ENCODE results near the gene SH3BP2. TPM values are rescaled to one million over a fixed set of nuclear protein-coding genes. Genes with fewer than 3 reads are reported as not detected.
A peak's percentile ranks its signal among the peaks of the same experiment; 100 is the strongest.

SH3BP2 gene
- total RNA-seq, 6 donors from 2014 or later = 59.1 to 358 (median 103) TPM

DNA sequence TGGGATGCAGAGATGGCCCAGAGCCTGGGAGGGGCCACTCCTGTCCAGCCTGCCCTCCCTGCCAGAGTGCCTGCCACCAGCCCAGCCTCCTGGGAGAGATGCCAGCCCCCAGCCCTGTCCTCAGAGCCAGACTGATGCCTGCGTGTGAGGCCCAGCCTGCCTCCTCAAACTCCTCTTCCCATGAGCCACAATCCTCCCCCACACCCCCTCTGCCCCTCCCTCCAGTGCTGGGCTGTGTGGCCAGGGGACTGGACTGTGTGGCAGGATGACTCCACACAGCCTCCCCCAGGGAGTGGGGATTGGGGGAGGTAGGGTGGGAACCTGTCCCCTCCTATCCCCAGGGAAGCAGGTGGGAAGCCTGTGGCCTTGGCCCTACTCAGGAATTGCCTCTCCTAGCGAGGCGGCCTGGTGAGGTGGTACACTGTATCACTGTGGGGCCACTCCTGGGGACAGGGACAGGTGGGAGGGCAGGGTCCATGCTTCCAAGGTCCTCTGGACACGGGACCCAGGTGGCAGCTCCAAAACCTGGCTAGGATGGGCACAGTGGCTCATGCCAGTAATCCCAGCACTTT lies 4.3 kb upstream of the SH3BP2 start:
- TF ChIP-seq POLR2AphosphoS5 (IDR thresholded peaks at IDR 0.05) = no peak
- TF ChIP-seq POLR2A (IDR thresholded peaks at IDR 0.05) = no peak
- TF ChIP-seq EP300 (IDR thresholded peaks at IDR 0.05) = no peak
- TF ChIP-seq, protein P1, sequence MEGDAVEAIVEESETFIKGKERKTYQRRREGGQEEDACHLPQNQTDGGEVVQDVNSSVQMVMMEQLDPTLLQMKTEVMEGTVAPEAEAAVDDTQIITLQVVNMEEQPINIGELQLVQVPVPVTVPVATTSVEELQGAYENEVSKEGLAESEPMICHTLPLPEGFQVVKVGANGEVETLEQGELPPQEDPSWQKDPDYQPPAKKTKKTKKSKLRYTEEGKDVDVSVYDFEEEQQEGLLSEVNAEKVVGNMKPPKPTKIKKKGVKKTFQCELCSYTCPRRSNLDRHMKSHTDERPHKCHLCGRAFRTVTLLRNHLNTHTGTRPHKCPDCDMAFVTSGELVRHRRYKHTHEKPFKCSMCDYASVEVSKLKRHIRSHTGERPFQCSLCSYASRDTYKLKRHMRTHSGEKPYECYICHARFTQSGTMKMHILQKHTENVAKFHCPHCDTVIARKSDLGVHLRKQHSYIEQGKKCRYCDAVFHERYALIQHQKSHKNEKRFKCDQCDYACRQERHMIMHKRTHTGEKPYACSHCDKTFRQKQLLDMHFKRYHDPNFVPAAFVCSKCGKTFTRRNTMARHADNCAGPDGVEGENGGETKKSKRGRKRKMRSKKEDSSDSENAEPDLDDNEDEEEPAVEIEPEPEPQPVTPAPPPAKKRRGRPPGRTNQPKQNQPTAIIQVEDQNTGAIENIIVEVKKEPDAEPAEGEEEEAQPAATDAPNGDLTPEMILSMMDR (IDR thresholded peaks at IDR 0.05) = no peak
- WGBS, 2 donors = 75 to 93% methylated on average over 3 of the region's 4 CpGs
- no peaks in the 10 kb centered on the region for H3K36me3 ChIP-seq
- H3K27ac ChIP-seq = peak overlapping the region in 3 of 4 donors; percentile 6 to 85 (median 69)
- no peaks in the 10 kb centered on the region for H3K27me3 ChIP-seq
- DNase-seq (peak in 1 of 2 donors; percentile 52), ATAC-seq (ENCODE audit: low FRiP score in 2 of 2) (no peak)
- H3K9me3 ChIP-seq = no peaks in the 10 kb centered on the region
- peaks cover 33 to 58% (median 38%) of the 10 kb centered on the region in 4 donors for H3K4me1 ChIP-seq
- H3K4me3 ChIP-seq = no peak overlapping the region

DNA sequence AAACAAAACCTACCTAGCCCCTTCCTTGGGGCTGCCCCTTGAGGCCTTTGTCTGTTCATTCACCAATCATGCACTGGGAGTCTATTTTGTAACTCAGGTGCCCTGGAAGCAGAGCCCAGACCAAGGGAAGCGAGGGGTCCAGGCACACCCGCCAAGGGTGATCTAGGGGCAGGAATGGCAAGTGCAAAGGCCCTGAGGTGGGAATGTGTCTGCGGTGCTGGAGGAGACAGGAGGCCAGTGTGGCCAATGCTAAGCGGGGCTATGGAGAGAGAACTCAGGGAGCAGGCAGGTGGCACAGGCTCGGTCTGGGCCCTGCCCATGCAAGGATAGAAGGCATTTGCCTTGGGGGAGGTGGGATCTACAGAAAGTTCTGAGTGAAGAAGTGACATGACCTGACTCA lies 3.5 kb upstream of the SH3BP2 start:
- no peaks in the 10 kb centered on the region for H3K36me3 ChIP-seq
- no peak for ATAC-seq (ENCODE audit: low FRiP score in 2 of 2)
- H3K4me1 ChIP-seq = peaks cover 40 to 65% (median 46%) of the 10 kb centered on the region in 4 donors
- H3K27me3 ChIP-seq = no peaks in the 10 kb centered on the region
- no peak for TF ChIP-seq POLR2AphosphoS5 (IDR thresholded peaks at IDR 0.05)
- TF ChIP-seq EP300 (IDR thresholded peaks at IDR 0.05) = no peak
- TF ChIP-seq, protein P1 (IDR thresholded peaks at IDR 0.05) = no peak
- TF ChIP-seq POLR2A (IDR thresholded peaks at IDR 0.05) = no peak
- no peak for DNase-seq
- no peaks in the 10 kb centered on the region for H3K9me3 ChIP-seq
- no peak overlapping the region for H3K4me3 ChIP-seq
- WGBS, 2 donors = 89 to 99% methylated on average over 5 of the region's 5 CpGs
- no peak overlapping the region for H3K27ac ChIP-seq

GRCh38 chr4:2789793-2790582 lies 2.9 kb upstream of the SH3BP2 start:
- Histone ChIP-seq H3K27ac (peak overlapping the region in 1 of 4 donors; percentile 18), H3K9me3 (no peaks in the 10 kb centered on the region), H3K4me3 (no peak overlapping the region), H3K4me1 (peaks cover 47 to 72% (median 52%) of the 10 kb centered on the region in 4 donors), H3K27me3 (no peaks in the 10 kb centered on the region), H3K36me3 (no peaks in the 10 kb centered on the region)
- WGBS, 2 donors = 88 to 90% methylated on average over 17 to 24 of the region's 24 CpGs
- DNase-seq (peak in 1 of 2 donors; percentile 52), ATAC-seq (ENCODE audit: low FRiP score in 2 of 2) (no peak)
- TF ChIP-seq POLR2A (IDR thresholded peaks at IDR 0.05) (no peak), POLR2AphosphoS5 (IDR thresholded peaks at IDR 0.05) (no peak), EP300 (IDR thresholded peaks at IDR 0.05) (no peak)
- TF ChIP-seq, protein P1 (IDR thresholded peaks at IDR 0.05) = no peak

DNA sequence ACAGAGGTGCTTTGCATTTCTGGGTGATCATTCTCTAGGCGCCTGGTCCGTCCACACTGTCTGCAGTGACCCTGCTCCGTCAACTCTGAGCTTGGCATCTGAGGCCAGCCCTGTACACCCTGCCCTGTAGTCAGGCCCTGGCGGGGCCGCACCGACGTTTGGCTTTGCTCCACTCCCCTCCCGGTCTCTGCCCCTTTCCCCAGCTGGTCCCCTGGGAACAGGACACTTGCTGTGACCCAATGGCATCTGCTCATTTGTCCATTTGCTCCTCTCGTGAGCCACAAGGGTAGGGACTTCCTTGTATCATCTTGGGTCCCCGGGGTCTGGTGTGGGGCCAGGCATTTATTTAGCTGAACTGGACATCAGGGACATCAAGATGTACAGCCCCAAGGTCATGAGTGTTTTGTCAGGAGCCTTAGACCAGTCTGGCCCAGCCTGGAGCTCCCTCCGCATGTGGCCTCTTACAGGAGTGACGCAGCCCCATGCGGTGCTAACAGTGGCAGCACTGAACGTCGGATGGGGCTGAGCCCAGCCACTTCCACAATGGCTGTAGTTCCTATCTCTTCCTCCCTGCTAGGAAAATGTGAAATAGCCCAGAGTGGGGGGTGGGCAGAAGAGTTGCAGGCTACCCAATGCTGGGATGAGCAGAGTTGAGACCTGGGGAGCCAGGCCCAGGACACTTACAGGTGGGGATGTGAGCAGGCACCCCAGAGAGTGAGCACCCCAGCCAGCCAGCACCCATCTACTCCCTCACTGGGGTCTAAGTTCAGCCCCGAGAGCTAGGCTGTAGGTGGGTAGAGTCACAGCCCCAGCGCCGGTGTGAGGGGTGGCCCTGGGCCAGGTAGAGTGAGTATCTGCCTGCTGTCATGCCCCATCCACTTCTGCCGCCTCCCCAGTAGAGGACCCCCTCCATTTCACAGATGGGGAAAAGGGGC lies 2.0 kb upstream of the SH3BP2 start:
- Histone ChIP-seq H3K9me3 (no peaks in the 10 kb centered on the region), H3K36me3 (no peaks in the 10 kb centered on the region), H3K4me3 (no peak overlapping the region), H3K27ac (peak overlapping the region in 2 of 4 donors; percentile 25 to 94), H3K4me1 (peaks cover 55 to 80% (median 61%) of the 10 kb centered on the region in 4 donors), H3K27me3 (no peaks in the 10 kb centered on the region)
- no peak for ATAC-seq (ENCODE audit: low FRiP score in 2 of 2)
- TF ChIP-seq, protein P1 (IDR thresholded peaks at IDR 0.05) = no peak
- TF ChIP-seq EP300 (IDR thresholded peaks at IDR 0.05) = no peak
- TF ChIP-seq POLR2AphosphoS5 (IDR thresholded peaks at IDR 0.05) = no peak
- TF ChIP-seq POLR2A (IDR thresholded peaks at IDR 0.05) = no peak
- WGBS, 2 donors = 75 to 83% methylated on average over 15 to 19 of the region's 19 CpGs
- DNase-seq = peak; percentile 51 to 66
